ENCODE measurements around the gene ZNF804A.

The ZNF804A gene

GRCh38 chr2:184834699-184835397, 236.5 kb downstream of the ZNF804A start:
- H3K56ac ChIP-seq (ENCODE audit: low read length) = no peak overlapping the region
- DNase-seq = no peak
- H2AK5ac ChIP-seq (ENCODE audit: low read length) = no peak overlapping the region
- no peak overlapping the region for H3K27ac ChIP-seq (ENCODE audit: low read depth, low read length)
- H3K23ac ChIP-seq (ENCODE audit: low read length) = no peak overlapping the region
- no peak overlapping the region for H4K5ac ChIP-seq (ENCODE audit: low read length)
- H2BK5ac ChIP-seq (ENCODE audit: low read length) = no peak overlapping the region
- no peak overlapping the region for H3K18ac ChIP-seq (ENCODE audit: low read length)
- H3K79me1 ChIP-seq (ENCODE audit: low read length) = no peaks in the 10 kb centered on the region
- H3K9ac ChIP-seq (ENCODE audit: low read length) = no peak overlapping the region
- no peaks in the 10 kb centered on the region for H3K79me2 ChIP-seq (ENCODE audit: control insufficient read depth, insufficient read depth, low read length)
- no peaks in the 10 kb centered on the region for H3K36me3 ChIP-seq (ENCODE audit: control insufficient read depth, insufficient read depth, low read length)
- no peak overlapping the region for H3K4me2 ChIP-seq (ENCODE audit: low read length)
- H2BK120ac ChIP-seq (ENCODE audit: low read depth, low read length) = no peak overlapping the region
- H4K8ac ChIP-seq (ENCODE audit: low read depth, low read length) = no peak overlapping the region
- no peaks in the 10 kb centered on the region for H3K27me3 ChIP-seq (ENCODE audit: insufficient read depth, low read length, poor library complexity)
- H3K4me3 ChIP-seq (ENCODE audit: low read length) = no peak overlapping the region
- no peak overlapping the region for H2BK15ac ChIP-seq (replicated peaks; ENCODE audit: low read depth)
- H3K4me1 ChIP-seq (ENCODE audit: control insufficient read depth, low read depth, low read length) = no peaks in the 10 kb centered on the region
- H3K4ac ChIP-seq (ENCODE audit: low read depth, low read length) = no peak overlapping the region

- Histone ChIP-seq H2BK120ac (ENCODE audit: low read depth, low read length) (no peak overlapping the region), H3K27me3 (ENCODE audit: insufficient read depth, low read length, poor library complexity) (no peaks in the 10 kb centered on the region), H3K23ac (ENCODE audit: low read length) (no peak overlapping the region), H4K5ac (ENCODE audit: low read length) (no peak overlapping the region), H3K56ac (ENCODE audit: low read length) (no peak overlapping the region), H3K9ac (ENCODE audit: low read length) (no peak overlapping the region), H3K4me2 (ENCODE audit: low read length) (no peak overlapping the region), H2AK5ac (ENCODE audit: low read length) (no peak overlapping the region), H2BK15ac (replicated peaks; ENCODE audit: low read depth) (no peak overlapping the region), H3K27ac (ENCODE audit: low read depth, low read length) (no peak overlapping the region), H3K79me1 (ENCODE audit: low read length) (no peaks in the 10 kb centered on the region), H3K36me3 (ENCODE audit: control insufficient read depth, insufficient read depth, low read length) (no peaks in the 10 kb centered on the region), H3K4me3 (ENCODE audit: low read length) (no peak overlapping the region), H3K79me2 (ENCODE audit: control insufficient read depth, insufficient read depth, low read length) (no peaks in the 10 kb centered on the region), H4K8ac (ENCODE audit: low read depth, low read length) (no peak overlapping the region), H3K4me1 (ENCODE audit: control insufficient read depth, low read depth, low read length) (no peaks in the 10 kb centered on the region), H2BK5ac (ENCODE audit: low read length) (no peak overlapping the region), H3K4ac (ENCODE audit: low read depth, low read length) (no peak overlapping the region), H3K18ac (ENCODE audit: low read length) (no peak overlapping the region)
- DNase-seq = no peak
Measured at GRCh38 chr2:184835398-184835715, 237.0 kb downstream of the ZNF804A start.

DNA sequence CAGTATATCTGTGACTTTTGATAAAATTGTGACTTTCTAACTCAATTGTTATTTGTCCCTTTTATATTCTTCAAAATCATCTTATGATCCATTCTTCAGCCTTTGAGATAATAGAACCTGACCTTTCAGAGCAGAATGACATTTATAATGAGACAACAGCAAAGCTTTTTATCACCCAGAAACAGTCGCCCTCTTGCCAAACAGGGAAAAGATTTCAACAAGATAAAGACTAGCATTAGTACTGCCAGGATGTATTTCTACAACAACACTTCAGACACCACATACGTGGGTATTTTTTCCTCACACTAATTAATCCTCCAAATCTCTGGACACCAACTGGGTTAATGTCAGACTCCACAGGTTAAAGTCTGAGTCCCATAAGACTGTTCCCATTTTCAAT, 249.0 kb downstream of the ZNF804A start:
- Histone ChIP-seq H2BK120ac (ENCODE audit: low read depth, low read length) (no peak overlapping the region), H3K27ac (ENCODE audit: low read depth, low read length) (no peak overlapping the region), H3K9ac (ENCODE audit: low read length) (no peak overlapping the region), H2BK5ac (ENCODE audit: low read length) (no peak overlapping the region), H3K79me1 (ENCODE audit: low read length) (no peaks in the 10 kb centered on the region), H3K27me3 (ENCODE audit: insufficient read depth, low read length, poor library complexity) (no peaks in the 10 kb centered on the region), H3K4me2 (ENCODE audit: low read length) (no peak overlapping the region), H2AK5ac (ENCODE audit: low read length) (no peak overlapping the region), H3K79me2 (ENCODE audit: control insufficient read depth, insufficient read depth, low read length) (no peaks in the 10 kb centered on the region), H2BK15ac (replicated peaks; ENCODE audit: low read depth) (no peak overlapping the region), H4K8ac (ENCODE audit: low read depth, low read length) (no peak overlapping the region), H4K5ac (ENCODE audit: low read length) (no peak overlapping the region), H3K36me3 (ENCODE audit: control insufficient read depth, insufficient read depth, low read length) (no peaks in the 10 kb centered on the region), H3K4ac (ENCODE audit: low read depth, low read length) (no peak overlapping the region), H3K18ac (ENCODE audit: low read length) (no peak overlapping the region), H3K4me3 (ENCODE audit: low read length) (no peak overlapping the region), H3K23ac (ENCODE audit: low read length) (no peak overlapping the region), H3K4me1 (ENCODE audit: control insufficient read depth, low read depth, low read length) (peaks cover 3% of the 10 kb centered on the region), H3K56ac (ENCODE audit: low read length) (no peak overlapping the region)
- WGBS (ENCODE audit: extremely low coverage, insufficient coverage, low lambda C conversion rate) = no CpG with 5 or more reads among the region's 2 CpGs
- DNase-seq = no peak

DNA sequence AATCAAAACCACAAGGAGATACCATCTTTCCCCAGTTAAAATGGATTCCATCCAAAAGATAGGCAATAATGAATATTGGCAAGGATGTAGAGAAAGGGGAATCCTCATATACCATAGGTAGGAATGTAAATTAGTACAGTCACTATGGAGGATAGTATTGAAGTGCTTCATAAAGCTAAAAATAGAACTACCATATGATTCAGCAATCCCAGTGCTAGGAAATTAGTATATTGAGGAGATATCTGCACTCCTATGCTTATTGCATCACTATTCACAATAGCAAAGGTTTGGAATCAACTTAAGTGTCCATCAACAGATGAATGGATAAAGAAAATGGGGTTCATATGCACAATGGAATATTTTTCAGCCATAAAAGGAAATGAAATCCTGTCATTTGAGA, 251.2 kb downstream of the ZNF804A start:
- Histone ChIP-seq H2AK5ac (ENCODE audit: low read length) (no peak overlapping the region), H3K27me3 (ENCODE audit: insufficient read depth, low read length, poor library complexity) (no peaks in the 10 kb centered on the region), H3K23ac (ENCODE audit: low read length) (no peak overlapping the region), H3K4me1 (ENCODE audit: control insufficient read depth, low read depth, low read length) (peaks cover 3% of the 10 kb centered on the region), H3K27ac (ENCODE audit: low read depth, low read length) (no peak overlapping the region), H3K79me1 (ENCODE audit: low read length) (no peaks in the 10 kb centered on the region), H2BK120ac (ENCODE audit: low read depth, low read length) (no peak overlapping the region), H2BK5ac (ENCODE audit: low read length) (no peak overlapping the region), H3K9ac (ENCODE audit: low read length) (no peak overlapping the region), H3K4ac (ENCODE audit: low read depth, low read length) (no peak overlapping the region), H3K56ac (ENCODE audit: low read length) (no peak overlapping the region), H2BK15ac (replicated peaks; ENCODE audit: low read depth) (no peak overlapping the region), H4K8ac (ENCODE audit: low read depth, low read length) (no peak overlapping the region), H4K5ac (ENCODE audit: low read length) (no peak overlapping the region), H3K36me3 (ENCODE audit: control insufficient read depth, insufficient read depth, low read length) (no peaks in the 10 kb centered on the region), H3K79me2 (ENCODE audit: control insufficient read depth, insufficient read depth, low read length) (no peaks in the 10 kb centered on the region), H3K4me2 (ENCODE audit: low read length) (no peak overlapping the region), H3K18ac (ENCODE audit: low read length) (no peak overlapping the region), H3K4me3 (ENCODE audit: low read length) (no peak overlapping the region)
- DNase-seq = no peak

DNA sequence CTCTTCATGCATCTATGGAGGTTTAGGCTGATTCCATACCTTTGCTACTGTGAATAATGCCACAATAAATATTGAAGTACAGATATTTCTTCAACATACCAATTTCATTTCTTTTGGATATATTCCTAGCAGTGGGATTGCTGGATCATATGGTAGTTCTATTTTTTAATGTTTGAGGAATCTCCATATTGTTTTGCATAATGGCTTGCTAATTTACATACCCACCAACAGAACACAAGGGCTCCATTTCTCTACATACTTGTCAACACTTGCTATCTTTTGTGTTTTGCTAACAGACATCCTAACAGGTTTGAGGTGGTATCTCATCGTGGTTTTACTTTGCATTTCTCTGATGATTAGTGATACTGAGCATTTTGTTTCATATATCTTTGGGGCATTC, 253.2 kb downstream of the ZNF804A start:
- no CpG with 5 or more reads among the region's 1 CpG for WGBS (ENCODE audit: extremely low coverage, insufficient coverage, low lambda C conversion rate)
- Histone ChIP-seq H3K79me2 (ENCODE audit: control insufficient read depth, insufficient read depth, low read length) (no peaks in the 10 kb centered on the region), H3K23ac (ENCODE audit: low read length) (no peak overlapping the region)

GRCh38 chr2:184859187-184859586, 260.9 kb downstream of the ZNF804A start:
- Histone ChIP-seq H3K79me2 (ENCODE audit: control insufficient read depth, insufficient read depth, low read length) (no peaks in the 10 kb centered on the region), H2BK120ac (ENCODE audit: low read depth, low read length) (no peak overlapping the region), H2AK5ac (ENCODE audit: low read length) (no peak overlapping the region), H2BK15ac (replicated peaks; ENCODE audit: low read depth) (no peak overlapping the region), H3K4me2 (ENCODE audit: low read length) (no peak overlapping the region), H3K36me3 (ENCODE audit: control insufficient read depth, insufficient read depth, low read length) (no peaks in the 10 kb centered on the region), H3K9ac (ENCODE audit: low read length) (no peak overlapping the region), H3K4me1 (ENCODE audit: control insufficient read depth, low read depth, low read length) (no peaks in the 10 kb centered on the region), H3K56ac (ENCODE audit: low read length) (no peak overlapping the region), H2BK5ac (ENCODE audit: low read length) (no peak overlapping the region), H3K4me3 (ENCODE audit: low read length) (no peak overlapping the region), H3K4ac (ENCODE audit: low read depth, low read length) (no peak overlapping the region), H3K79me1 (ENCODE audit: low read length) (no peaks in the 10 kb centered on the region), H3K27me3 (ENCODE audit: insufficient read depth, low read length, poor library complexity) (no peaks in the 10 kb centered on the region), H4K8ac (ENCODE audit: low read depth, low read length) (no peak overlapping the region), H4K5ac (ENCODE audit: low read length) (no peak overlapping the region), H3K23ac (ENCODE audit: low read length) (no peak overlapping the region), H3K18ac (ENCODE audit: low read length) (no peak overlapping the region), H3K27ac (ENCODE audit: low read depth, low read length) (no peak overlapping the region)
- no peak for DNase-seq

More for the DNA sequence above, 253.2 kb downstream of the ZNF804A start:
- Histone ChIP-seq H3K79me1 (ENCODE audit: low read length) (no peaks in the 10 kb centered on the region), H3K4me2 (ENCODE audit: low read length) (no peak overlapping the region), H2BK120ac (ENCODE audit: low read depth, low read length) (no peak overlapping the region), H3K18ac (ENCODE audit: low read length) (no peak overlapping the region), H3K4me1 (ENCODE audit: control insufficient read depth, low read depth, low read length) (peaks cover 3% of the 10 kb centered on the region), H3K4ac (ENCODE audit: low read depth, low read length) (no peak overlapping the region), H3K27me3 (ENCODE audit: insufficient read depth, low read length, poor library complexity) (no peaks in the 10 kb centered on the region), H2BK15ac (replicated peaks; ENCODE audit: low read depth) (no peak overlapping the region), H3K56ac (ENCODE audit: low read length) (no peak overlapping the region), H3K4me3 (ENCODE audit: low read length) (no peak overlapping the region), H4K8ac (ENCODE audit: low read depth, low read length) (no peak overlapping the region), H3K36me3 (ENCODE audit: control insufficient read depth, insufficient read depth, low read length) (no peaks in the 10 kb centered on the region), H4K5ac (ENCODE audit: low read length) (no peak overlapping the region), H3K9ac (ENCODE audit: low read length) (no peak overlapping the region), H2BK5ac (ENCODE audit: low read length) (no peak overlapping the region), H3K27ac (ENCODE audit: low read depth, low read length) (no peak overlapping the region), H2AK5ac (ENCODE audit: low read length) (no peak overlapping the region)
- no peak for DNase-seq

Measured in mesendoderm (in vitro differentiated cells).